ENCODE results near the gene PAN3.

Gene PAN3

DNA sequence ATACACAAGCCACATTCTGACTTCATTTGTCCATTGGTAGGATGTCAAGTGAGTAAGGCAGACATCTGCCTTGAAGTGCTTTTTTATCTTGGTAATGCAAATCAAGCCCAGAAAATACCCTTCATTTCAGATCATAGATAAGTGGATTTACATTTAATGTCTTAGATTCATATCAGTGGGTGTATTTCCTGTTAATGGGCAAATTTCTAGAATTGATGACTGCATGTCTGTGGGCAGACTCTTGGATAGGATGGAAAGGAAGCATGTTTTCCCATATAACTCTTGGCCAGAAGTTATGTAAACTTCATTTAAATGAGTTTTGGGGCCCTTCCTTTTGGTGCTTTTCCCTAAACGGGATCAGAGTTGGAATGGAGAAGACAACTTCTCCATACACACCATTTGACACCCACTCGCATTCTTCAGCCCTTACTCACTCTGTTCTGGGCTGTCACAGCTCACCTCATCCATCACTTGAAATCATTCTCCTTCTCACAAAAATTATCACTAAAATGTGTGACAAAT lies 202.0 kb downstream of the PAN3 start:
- no peak for DNase-seq

DNA sequence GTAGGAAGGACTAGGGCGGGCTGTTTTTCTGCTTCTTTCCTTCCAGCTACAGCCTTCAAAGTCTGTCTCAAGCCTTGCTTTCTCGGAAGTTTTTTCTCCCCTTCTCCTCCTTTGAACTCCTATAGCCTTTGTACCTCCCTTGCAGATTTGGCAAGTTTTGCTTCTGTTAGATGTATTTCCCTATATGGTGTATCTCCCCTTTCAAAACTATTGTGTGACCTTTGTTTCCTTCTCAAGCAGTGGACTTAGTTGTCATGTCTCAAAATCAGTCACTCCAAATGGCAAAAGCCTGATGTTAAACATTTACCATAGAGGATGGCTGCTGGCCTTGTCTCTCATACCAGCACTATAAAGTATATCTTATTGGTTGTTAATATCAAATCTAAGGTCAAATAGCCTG lies 203.9 kb downstream of the PAN3 start:
- no peak for DNase-seq

DNA sequence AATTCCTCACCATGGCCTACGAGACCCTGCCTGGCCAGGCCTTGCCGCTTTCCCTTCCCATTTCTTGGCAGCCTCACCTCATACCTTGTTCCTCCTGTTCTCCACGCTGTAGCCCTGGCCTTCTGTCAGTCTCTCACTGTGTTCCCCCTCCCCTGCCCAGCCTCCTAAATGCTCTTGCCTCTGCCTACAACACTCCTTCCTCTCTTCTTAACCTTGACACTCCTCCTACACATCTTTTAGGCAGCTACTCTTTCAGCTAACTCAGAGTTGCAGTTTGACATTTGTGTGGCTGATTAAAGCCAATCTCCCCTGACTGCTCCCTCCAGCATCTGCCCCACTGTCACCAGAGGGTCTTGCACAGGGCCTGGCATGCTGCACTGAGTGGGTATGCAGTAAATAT lies 205.8 kb downstream of the PAN3 start:
- no peak for DNase-seq

Data from activated CD4-positive, CD25-positive, alpha-beta regulatory T cell treated with anti-CD3 and anti-CD28 coated beads, Interleukin-2, amount 50 U/mL, for 72 hours (primary cell).